LNCaP clone FGC (cell line): ENCODE data around the gene KAT8.
A peak's percentile ranks its signal among the peaks of the same experiment; 100 is the strongest.
"Not testable (repeated sequence)": the region's sequence is repeated elsewhere in the genome, so short reads cannot be mapped to it uniquely, and the experiment has no call there.

Experiments used
- DNase-seq: peaks from one replicate; pipeline ENCODE4 v3.0.0-alpha.2; 2011; ENCODE audit warnings: low read depth
- H3K4me3 ChIP-seq: 2 replicates; pipeline ENCODE4 v1.5.1; 2011; ENCODE audit warnings: mild to moderate bottlenecking, low read depth, low read length, control low read depth
- CTCF ChIP-seq: IDR thresholded peaks from 2 replicates; pipeline ENCODE4 v1.5.1; 2012; ENCODE audit warnings: mild to moderate bottlenecking; ENCODE audit not compliant: control insufficient read depth, insufficient read depth; ENCODE audit errors: extremely low read depth

The KAT8 gene

GRCh38 chr16:31094424-31095120 lies 22.9 kb upstream of the KAT8 start, which contains the start of gene VKORC1:
Gene VKORC1 (minus strand): TSS chr16:31094797. CDS start chr16:31094729, 68 bp downstream.
- DNase-seq, result peak; percentile 98
- peak within 1 kb of the TSS; percentile 99 for H3K4me3 ChIP-seq
- TF ChIP-seq CTCF, result no peak

DNA sequence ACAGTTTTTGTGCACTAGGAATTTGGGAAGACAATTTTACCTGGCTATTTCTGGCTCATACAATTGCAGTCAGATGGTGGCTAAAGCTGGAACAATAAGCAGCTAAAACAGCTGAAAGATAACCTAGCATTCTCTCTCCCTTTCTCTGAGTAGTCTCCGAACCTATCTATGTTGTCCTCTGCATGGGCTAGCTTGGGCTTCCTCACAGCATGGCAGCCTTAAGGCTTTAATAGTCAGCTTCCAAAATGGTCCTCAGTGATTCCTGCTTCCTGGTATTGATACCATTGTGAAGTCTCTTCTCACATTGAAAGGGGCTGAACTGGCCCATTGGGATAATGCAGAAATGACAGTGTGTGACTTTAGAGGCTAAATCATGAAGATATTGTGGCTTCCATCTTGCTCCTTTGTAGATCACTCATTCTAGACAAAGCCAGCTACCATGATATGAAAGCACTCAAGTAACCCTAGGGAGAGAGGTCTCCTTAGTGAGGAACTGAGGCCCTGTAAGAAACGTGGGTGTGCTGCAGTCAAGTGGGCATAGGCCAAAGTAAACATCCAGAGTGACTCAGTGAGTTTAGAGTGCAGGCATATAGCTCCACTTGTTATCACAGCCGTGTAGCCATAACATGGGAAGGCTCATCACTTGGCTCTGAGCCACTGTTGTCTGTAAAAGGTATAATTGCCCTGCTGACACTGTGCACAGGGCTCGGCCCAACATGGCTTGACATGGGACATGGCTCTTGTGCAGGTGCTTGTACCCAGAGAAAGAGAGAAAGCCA lies 17.4 kb upstream of the KAT8 start:
- TF ChIP-seq CTCF, result no peak
- no peak overlapping the region for H3K4me3 ChIP-seq
- DNase-seq, result no peak

GRCh38 chr16:31100876-31101641 lies 16.4 kb upstream of the KAT8 start:
- H3K4me3 ChIP-seq, result not testable (repeated sequence)

GRCh38 chr16:31105677-31106213 lies 11.7 kb upstream of the KAT8 start:
- no peak for DNase-seq
- no peak overlapping the region for H3K4me3 ChIP-seq
- peak; percentile 76 for TF ChIP-seq CTCF

More at GRCh38 chr16:31100876-31101641, 16.4 kb upstream of the KAT8 start:
- not testable (repeated sequence) for DNase-seq

DNA sequence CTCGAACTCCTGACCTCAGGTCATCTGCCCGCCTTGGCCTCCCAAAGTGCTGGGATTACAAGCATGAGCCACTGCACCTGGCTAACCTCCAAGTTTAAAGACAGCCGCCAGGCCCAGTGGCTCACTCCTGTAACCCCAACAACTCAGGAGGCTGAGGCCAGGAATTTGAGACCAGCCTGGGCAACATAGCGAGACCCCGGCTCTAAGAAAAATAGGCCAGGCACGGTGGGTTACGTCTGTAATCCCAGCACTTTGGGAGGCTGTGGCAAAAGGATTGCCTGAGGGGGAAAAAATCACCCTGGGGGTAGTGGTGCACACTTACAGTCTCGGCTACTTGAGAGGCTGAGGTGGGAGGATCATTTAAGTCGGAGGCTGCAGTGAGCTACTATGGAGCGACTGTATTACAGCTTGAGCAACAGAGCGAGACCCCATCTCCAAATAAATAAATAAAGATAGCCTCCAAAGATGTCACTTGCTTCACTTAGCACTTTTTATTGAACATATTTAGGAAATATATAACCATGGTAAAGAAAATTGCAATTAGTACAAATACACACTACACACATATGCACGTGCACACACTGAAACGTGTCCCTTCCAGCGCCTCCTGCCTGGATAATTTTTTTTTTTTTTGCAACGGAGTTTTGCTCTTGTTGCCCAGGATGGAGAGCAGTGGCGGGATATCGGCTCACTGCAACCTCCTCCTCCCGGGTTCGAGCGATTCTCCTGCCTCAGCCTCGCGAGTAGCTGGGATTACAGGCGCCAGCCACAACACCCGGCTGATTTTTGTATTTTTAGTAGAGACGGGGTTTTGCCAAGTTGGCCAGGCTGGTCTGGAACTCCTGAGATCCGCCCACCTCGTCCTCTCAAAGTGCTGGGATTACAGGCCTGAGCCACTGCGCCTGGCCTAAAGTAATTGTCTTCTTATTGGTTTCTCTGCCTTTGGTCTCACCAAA lies 10.7 kb upstream of the KAT8 start:
- no peak for TF ChIP-seq CTCF

DNA sequence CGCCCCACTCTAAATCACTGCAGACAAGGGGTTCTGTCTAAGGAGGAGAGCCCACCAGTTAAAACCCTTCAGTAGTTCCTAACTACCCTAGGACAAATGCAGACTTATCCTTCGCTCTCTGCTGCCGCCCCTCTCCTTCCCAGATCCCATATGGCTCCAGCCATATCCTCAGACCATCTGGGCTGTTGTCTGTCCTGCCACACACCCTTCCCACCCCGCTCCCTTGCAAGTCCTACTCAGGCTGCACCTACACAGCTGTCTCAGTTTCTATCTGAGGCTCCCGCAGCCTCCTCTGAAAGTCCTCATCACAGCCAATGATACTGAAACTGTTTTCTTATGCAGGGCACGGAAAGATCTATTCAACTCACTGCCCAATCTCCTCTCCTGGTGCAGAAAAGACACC lies 10.0 kb upstream of the KAT8 start:
- H3K4me3 ChIP-seq, result no peak overlapping the region; the same call in 1 of the 2 replicates
- DNase-seq, result no peak
- no peak for TF ChIP-seq CTCF

More for the DNA sequence above, 10.7 kb upstream of the KAT8 start:
- H3K4me3 ChIP-seq, result no peak overlapping the region
- DNase-seq, result no peak
